ENCODE measurements around the gene CABLES1.
A peak's percentile ranks its signal among the peaks of the same experiment; 100 is the strongest.

The CABLES1 gene

GRCh38 chr18:23170137-23170536, 34.9 kb downstream of the CABLES1 start:
- no peak for DNase-seq

- DNase-seq: no peak
These were observed 36.4 kb downstream of the CABLES1 start for GRCh38 chr18:23171581-23172156.

GRCh38 chr18:23172591-23173380, 37.5 kb downstream of the CABLES1 start:
- DNase-seq: peak; percentile 48

- DNase-seq: no peak
These were observed 38.6 kb downstream of the CABLES1 start for GRCh38 chr18:23173912-23174311.

- DNase-seq: no peak
These were observed 41.6 kb downstream of the CABLES1 start for GRCh38 chr18:23176701-23177432.

- peak; percentile 45 for DNase-seq
These were observed 42.3 kb downstream of the CABLES1 start for GRCh38 chr18:23177433-23178072.

GRCh38 chr18:23178201-23178600, 42.9 kb downstream of the CABLES1 start:
- no peak for DNase-seq

GRCh38 chr18:23178661-23179081, 43.4 kb downstream of the CABLES1 start:
- peak; percentile 67 for DNase-seq

GRCh38 chr18:23179416-23179815, 44.1 kb downstream of the CABLES1 start:
- DNase-seq: no peak

GRCh38 chr18:23181547-23181946, 46.3 kb downstream of the CABLES1 start:
- peak; percentile 97 for DNase-seq

- DNase-seq: no peak
These were observed 47.3 kb downstream of the CABLES1 start for GRCh38 chr18:23182606-23183005.

- peak; percentile 96 for DNase-seq
These were observed 48.3 kb downstream of the CABLES1 start for GRCh38 chr18:23183411-23184150.

GRCh38 chr18:23186781-23187180, 51.5 kb downstream of the CABLES1 start:
- no peak for DNase-seq

- DNase-seq: no peak
These were observed 52.9 kb downstream of the CABLES1 start for GRCh38 chr18:23188068-23188760.

GRCh38 chr18:23189099-23189498, 53.8 kb downstream of the CABLES1 start:
- peak; percentile 37 for DNase-seq

- DNase-seq: no peak
These were observed 54.7 kb downstream of the CABLES1 start for GRCh38 chr18:23189768-23190661.

GRCh38 chr18:23191232-23191631, 55.9 kb downstream of the CABLES1 start:
- DNase-seq: no peak

- peak; percentile 49 for DNase-seq
These were observed 58.5 kb downstream of the CABLES1 start for GRCh38 chr18:23193742-23194141.

- DNase-seq: peak; percentile 39
These were observed 59.1 kb downstream of the CABLES1 start for GRCh38 chr18:23194155-23194996.

All from NCI-H69 (cell line).